Panc1 (cell line): Measurements from ENCODE around the gene BEST3. TPM values are rescaled to one million over a fixed set of nuclear protein-coding genes. Genes with fewer than 3 reads are reported as not detected.

Source experiments
- ATAC-seq: fragments of 200-7000 bp; cut with Tn5 transposase; 2 replicates; pipeline ENCODE4 v1.9.1; 2020; ENCODE audit warnings: mild to moderate bottlenecking, moderate library complexity
- BruUV-seq: library from RNA; stranded (reverse); fragments of 400-500 nt; replicated peaks from 2 replicates; lab custom pipeline; 2021; lab: Mats Ljungman, UMichigan
- CTCF ChIA-PET: fragments of 300-600 bp; sonication (Branson Sonifier 250); formaldehyde crosslinking; loops from one replicate; lab custom pipeline; 2022; ENCODE audit warnings: antibody characterized with exemption; lab: Charles Lee
- POLR2A ChIA-PET: fragments of 300-600 bp; sonication (Branson Sonifier 250); formaldehyde crosslinking; loops from one replicate; lab custom pipeline; 2022; ENCODE audit warnings: antibody characterized with exemption; lab: Charles Lee
- DNase-seq: peaks from one replicate; pipeline ENCODE4 v3.0.0-alpha.2; 2010; ENCODE audit warnings: low read depth, low spot score
- H3K27ac ChIP-seq: 2 replicates; pipeline ENCODE4 v1.5.1; 2011; ENCODE audit warnings: mild to moderate bottlenecking, low read length, inconsistent platforms
- H3K27me3 ChIP-seq: fragments of 200-500 bp; sonication (Bioruptor generic); 2 replicates; pipeline ENCODE4 v1.6.0; 2014; ENCODE audit warnings: low read length, inconsistent platforms; ENCODE audit not compliant: control insufficient read depth, insufficient read depth
- H3K36me3 ChIP-seq: fragments of 200-500 bp; sonication (Bioruptor generic); 2 replicates; pipeline ENCODE4 v1.5.1; 2014; ENCODE audit warnings: inconsistent platforms, mild to moderate bottlenecking, low read length, moderate library complexity; ENCODE audit not compliant: control insufficient read depth, insufficient read depth
- H3K4me1 ChIP-seq: 2 replicates; pipeline ENCODE4 v1.5.1; 2011; ENCODE audit warnings: inconsistent platforms, mild to moderate bottlenecking, low read length, moderate library complexity; ENCODE audit not compliant: control insufficient read depth, insufficient read depth
- H3K4me3 ChIP-seq, 2 experiments: 2 replicates each; pipeline ENCODE4 v1.5.1; 2011 to 2012; ENCODE audit warnings: low read depth in 2 of 2, low read length in 2 of 2, mild to moderate bottlenecking in 2 of 2, inconsistent platforms in 1 of 2, moderate library complexity in 1 of 2
- H3K9me3 ChIP-seq: fragments of 200-500 bp; sonication (Bioruptor generic); 2 replicates; pipeline ENCODE4 v1.5.1; 2014; ENCODE audit warnings: low read depth, mild to moderate bottlenecking, inconsistent platforms, low read length, moderate library complexity; ENCODE audit not compliant: control insufficient read depth, insufficient read depth
- POLR2AphosphoS5 ChIP-seq: IDR thresholded peaks from 2 replicates; pipeline ENCODE4 v1.6.1; 2012; ENCODE audit warnings: mild to moderate bottlenecking, low read depth, low read length, moderate library complexity
- SIN3A ChIP-seq: IDR thresholded peaks from 2 replicates; pipeline ENCODE4 v1.6.1; 2012; ENCODE audit warnings: low read depth, mild to moderate bottlenecking, low read length, moderate library complexity, borderline replicate concordance; ENCODE audit not compliant: insufficient read depth
- TCF7L2 ChIP-seq: IDR thresholded peaks from 2 replicates; pipeline ENCODE4 v1.6.1; 2011; ENCODE audit warnings: mild to moderate bottlenecking, low read depth, low read length, inconsistent platforms
- in situ Hi-C: cut with HindIII; loops from 2 replicates; pipeline ENCODE4 v1.10.0; 2016; ENCODE audit warnings: low sequenced_read_pairs, low pct_unique_long_range_greater_than_20kb
- intact Hi-C: fragments of 100-400 bp; cut with micrococcal nuclease; formaldehyde crosslinking; loops from one replicate; pipeline ENCODE4 v1.10.0; 2022; ENCODE audit not compliant: unreplicated experiment
- total RNA-seq: library from RNA; stranded (reverse); gene quantifications from one replicate; pipeline ENCODE4 v1.2.1, GENCODE V29; 2021; ENCODE audit not compliant: unreplicated experiment
- TF ChIP-seq, protein P1 (sequence below), 2 experiments: IDR thresholded peaks; 2 replicates each; pipeline ENCODE4 v1.6.1; 2011 to 2012; ENCODE audit warnings: low read depth in 2 of 2, control low read depth in 1 of 2, low read length in 1 of 2, mild to moderate bottlenecking in 1 of 2, moderate library complexity in 1 of 2; ENCODE audit not compliant: insufficient read depth in 1 of 2
- TF ChIP-seq, protein P2 (sequence below): fragments of 450-650 bp; IDR thresholded peaks from 2 replicates; pipeline ENCODE4 v1.5.1; 2017; ENCODE audit warnings: mild to moderate bottlenecking

Gene BEST3
- total RNA-seq, 1 experiment from 2014 or later: 0.67 TPM

DNA sequence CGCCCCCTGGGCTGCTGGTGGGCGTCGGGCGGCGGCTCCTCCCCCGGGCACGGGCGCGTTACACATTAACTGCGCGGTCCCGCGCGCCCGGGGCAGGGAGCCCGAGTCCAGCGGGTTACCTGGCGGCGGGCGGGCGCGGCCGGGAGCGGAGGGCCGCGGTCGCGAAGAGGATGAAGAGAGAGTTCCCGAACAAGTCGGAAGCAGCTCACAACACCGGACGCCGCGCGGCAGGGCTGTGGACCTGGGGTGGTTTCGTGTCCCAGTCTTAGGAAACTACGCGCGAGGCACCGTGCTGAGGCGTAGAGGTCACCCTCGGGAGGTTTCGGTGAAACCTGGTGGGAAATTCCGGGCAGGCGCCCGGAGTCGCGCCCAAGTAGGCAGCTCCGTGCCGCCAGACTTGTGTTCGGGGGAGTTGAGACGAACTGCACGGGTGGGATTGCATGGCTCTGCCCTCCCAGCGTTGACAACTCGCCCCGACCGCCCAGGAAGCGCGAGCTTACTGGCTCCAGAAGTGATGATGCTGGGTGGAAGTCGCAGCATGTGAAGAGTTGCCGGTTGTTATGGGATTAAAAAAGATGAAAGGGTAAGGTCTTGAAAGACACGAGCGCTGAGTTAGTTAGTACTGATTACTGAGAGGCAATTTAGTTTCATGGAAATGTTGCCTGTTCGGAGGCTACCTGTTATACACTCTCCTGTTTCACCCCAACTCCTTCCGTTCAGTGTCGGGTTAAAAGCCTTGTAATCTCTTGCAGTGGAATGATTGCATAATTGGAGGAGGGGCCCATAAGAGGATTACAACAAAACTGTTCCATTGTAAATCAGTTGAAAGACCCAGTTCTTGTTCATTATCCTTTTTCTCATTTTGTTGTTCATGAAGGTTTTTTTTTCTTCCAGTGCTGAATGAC is 40.4 kb upstream of the BEST3 start:
- Histone ChIP-seq H3K4me3 (peak overlapping the region; percentile 84 to 89), H3K4me1 (peaks cover 11% of the 10 kb centered on the region; the same call in 1 of the 2 replicates), H3K9me3 (no peaks in the 10 kb centered on the region), H3K36me3 (no peaks in the 10 kb centered on the region; the same call in 1 of the 2 replicates), H3K27me3 (peaks cover 4% of the 10 kb centered on the region), H3K27ac (peak overlapping the region; percentile 63)
- TF ChIP-seq, protein P1, sequence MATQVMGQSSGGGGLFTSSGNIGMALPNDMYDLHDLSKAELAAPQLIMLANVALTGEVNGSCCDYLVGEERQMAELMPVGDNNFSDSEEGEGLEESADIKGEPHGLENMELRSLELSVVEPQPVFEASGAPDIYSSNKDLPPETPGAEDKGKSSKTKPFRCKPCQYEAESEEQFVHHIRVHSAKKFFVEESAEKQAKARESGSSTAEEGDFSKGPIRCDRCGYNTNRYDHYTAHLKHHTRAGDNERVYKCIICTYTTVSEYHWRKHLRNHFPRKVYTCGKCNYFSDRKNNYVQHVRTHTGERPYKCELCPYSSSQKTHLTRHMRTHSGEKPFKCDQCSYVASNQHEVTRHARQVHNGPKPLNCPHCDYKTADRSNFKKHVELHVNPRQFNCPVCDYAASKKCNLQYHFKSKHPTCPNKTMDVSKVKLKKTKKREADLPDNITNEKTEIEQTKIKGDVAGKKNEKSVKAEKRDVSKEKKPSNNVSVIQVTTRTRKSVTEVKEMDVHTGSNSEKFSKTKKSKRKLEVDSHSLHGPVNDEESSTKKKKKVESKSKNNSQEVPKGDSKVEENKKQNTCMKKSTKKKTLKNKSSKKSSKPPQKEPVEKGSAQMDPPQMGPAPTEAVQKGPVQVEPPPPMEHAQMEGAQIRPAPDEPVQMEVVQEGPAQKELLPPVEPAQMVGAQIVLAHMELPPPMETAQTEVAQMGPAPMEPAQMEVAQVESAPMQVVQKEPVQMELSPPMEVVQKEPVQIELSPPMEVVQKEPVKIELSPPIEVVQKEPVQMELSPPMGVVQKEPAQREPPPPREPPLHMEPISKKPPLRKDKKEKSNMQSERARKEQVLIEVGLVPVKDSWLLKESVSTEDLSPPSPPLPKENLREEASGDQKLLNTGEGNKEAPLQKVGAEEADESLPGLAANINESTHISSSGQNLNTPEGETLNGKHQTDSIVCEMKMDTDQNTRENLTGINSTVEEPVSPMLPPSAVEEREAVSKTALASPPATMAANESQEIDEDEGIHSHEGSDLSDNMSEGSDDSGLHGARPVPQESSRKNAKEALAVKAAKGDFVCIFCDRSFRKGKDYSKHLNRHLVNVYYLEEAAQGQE (IDR thresholded peaks at IDR 0.05; ENCODE audit: insufficient read depth in 1 of 2, low read depth in 2 of 2, low read length in 1 of 2): no peak
- peak; percentile 80 for TF ChIP-seq TCF7L2
- no TSS peak for BruUV-seq
- DNase-seq: no peak
- ATAC-seq: peak; percentile 54
- in situ Hi-C loops (no loop called here), intact Hi-C loops (no loop called here)
- CTCF ChIA-PET: no interaction called here
- POLR2A ChIA-PET: interaction anchor here (0.6 kb wide), 1 partner anchor 636 kb away, joined by 8 read pairs; no protein-coding TSS in a partner anchor

DNA sequence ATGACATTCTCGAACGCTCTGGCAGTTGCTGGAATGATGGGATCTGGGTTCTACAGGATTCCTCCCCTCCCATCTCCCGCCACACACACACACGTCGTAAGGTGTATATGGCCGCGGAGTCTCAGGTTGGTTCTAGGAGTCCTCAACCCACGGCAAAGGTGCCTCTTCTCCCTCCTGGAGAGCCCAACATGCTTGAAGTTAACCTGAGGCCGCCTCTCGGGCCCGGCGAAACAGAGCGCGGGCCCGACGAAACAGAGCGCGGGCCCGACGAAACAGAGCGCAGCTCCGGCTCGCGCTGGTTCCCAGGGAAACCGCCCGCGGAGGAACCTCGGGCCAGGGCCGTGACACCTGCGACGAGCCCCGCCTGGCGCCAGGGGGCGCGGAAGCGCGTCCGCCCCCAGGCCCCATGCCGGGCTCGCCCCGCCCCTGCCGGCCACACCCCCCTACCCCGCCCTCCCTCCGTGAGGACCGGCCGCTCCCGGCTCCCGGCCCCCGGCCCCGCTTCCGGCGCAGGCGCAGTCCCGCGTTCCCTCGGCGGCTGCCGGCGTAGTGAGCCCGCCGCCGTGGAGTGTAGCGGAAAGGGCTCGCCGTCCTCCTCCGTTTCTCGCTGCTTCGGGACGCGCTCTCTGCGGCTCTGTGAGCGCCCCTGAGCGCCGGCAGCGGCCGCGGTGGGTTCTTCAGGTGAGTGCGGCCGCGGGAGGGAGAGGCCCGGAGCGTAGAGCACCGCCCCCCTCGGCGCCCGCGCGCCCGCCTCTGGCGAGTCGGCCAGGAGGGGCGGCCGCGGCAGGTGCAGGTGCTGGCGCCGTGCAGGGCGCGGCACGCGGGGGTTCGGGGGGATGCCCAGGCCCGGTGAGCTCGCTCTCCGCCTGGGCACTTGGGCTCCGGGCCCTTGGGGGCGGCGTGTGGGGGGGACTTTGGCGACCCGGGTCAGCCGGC is 39.5 kb upstream of the BEST3 start, which contains the start of gene RAB3IP:
RAB3IP (plus strand) TSS at position 510 of the 936 bp plus-strand sequence. CDS start 16,549 bp downstream, outside the sequence.
- ChIA-PET POLR2A (interaction anchor here (0.6 kb wide), 1 partner anchor 637 kb away, joined by 8 read pairs; no protein-coding TSS in a partner anchor), CTCF (interaction anchor here (0.6 kb wide), 1 partner anchor 143 kb away, joined by 5 read pairs; no protein-coding TSS in a partner anchor)
- no peaks in the 10 kb centered on the region; the same call in 1 of the 2 replicates for H3K36me3 ChIP-seq
- BruUV-seq: no TSS peak
- intact Hi-C loops: no loop called here
- peak within 1 kb of the TSS; percentile 70 for H3K27ac ChIP-seq
- H3K27me3 ChIP-seq: peaks cover 4% of the 10 kb centered on the region
- H3K9me3 ChIP-seq: no peaks in the 10 kb centered on the region
- TF ChIP-seq, protein P1 (IDR thresholded peaks at IDR 0.05; ENCODE audit: insufficient read depth in 1 of 2, low read depth in 2 of 2, low read length in 1 of 2): no peak
- TF ChIP-seq SIN3A (peak; percentile 42; the same call in 1 of the 2 replicates), POLR2AphosphoS5 (peak; percentile 44; the same call in 1 of the 2 replicates), TCF7L2 (no peak)
- TF ChIP-seq, protein P2, sequence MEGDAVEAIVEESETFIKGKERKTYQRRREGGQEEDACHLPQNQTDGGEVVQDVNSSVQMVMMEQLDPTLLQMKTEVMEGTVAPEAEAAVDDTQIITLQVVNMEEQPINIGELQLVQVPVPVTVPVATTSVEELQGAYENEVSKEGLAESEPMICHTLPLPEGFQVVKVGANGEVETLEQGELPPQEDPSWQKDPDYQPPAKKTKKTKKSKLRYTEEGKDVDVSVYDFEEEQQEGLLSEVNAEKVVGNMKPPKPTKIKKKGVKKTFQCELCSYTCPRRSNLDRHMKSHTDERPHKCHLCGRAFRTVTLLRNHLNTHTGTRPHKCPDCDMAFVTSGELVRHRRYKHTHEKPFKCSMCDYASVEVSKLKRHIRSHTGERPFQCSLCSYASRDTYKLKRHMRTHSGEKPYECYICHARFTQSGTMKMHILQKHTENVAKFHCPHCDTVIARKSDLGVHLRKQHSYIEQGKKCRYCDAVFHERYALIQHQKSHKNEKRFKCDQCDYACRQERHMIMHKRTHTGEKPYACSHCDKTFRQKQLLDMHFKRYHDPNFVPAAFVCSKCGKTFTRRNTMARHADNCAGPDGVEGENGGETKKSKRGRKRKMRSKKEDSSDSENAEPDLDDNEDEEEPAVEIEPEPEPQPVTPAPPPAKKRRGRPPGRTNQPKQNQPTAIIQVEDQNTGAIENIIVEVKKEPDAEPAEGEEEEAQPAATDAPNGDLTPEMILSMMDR: peak; percentile 89
- peaks cover 11% of the 10 kb centered on the region; the same call in 1 of the 2 replicates for H3K4me1 ChIP-seq
- H3K4me3 ChIP-seq: peak within 1 kb of the TSS; percentile 84 to 89
- in situ Hi-C loops: no loop called here
- ATAC-seq (peak; percentile 93), DNase-seq (peak; percentile 32)
